ENCODE results near the gene SNRNP70. TPM values are rescaled to one million over a fixed set of nuclear protein-coding genes. Genes with fewer than 3 reads are reported as not detected.
"Not testable (repeated sequence)": the region's sequence is repeated elsewhere in the genome, so short reads cannot be mapped to it uniquely, and the experiment has no call there.

SNRNP70 gene
- polyA plus RNA-seq, 3 donors = 27.4 to 360 (median 40.4) TPM

GRCh38 chr19:49120868-49121267, 35.6 kb downstream of the SNRNP70 start:
- no peak overlapping the region for H3K4me2 ChIP-seq (replicated peaks; ENCODE audit: extremely low read depth, low read length, poor library complexity, severe bottlenecking)
- H2AFZ ChIP-seq (ENCODE audit: insufficient read depth, low read depth, low read length, poor library complexity, severe bottlenecking) = no peak overlapping the region
- Mint-ChIP-seq H3K9me3 (peaks cover 3 to 22% (median 11%) of the 10 kb centered on the region in 7 donors), H3K27me3 (ENCODE audit: low read depth in 3 of 3) (peaks cover 36 to 49% (median 39%) of the 10 kb centered on the region in 3 donors), H3K4me1 (peaks cover 33% of the 10 kb centered on the region), H3K4me3 (peak overlapping the region in 1 of 2 donors; percentile 84), H3K27ac (no peak overlapping the region), H3K36me3 (peaks cover 2 to 9% of the 10 kb centered on the region in 2 donors)
- no peak for DNase-seq
- H3K27ac ChIP-seq (ENCODE audit: low read depth in 1 of 2, low read length in 2 of 2) = no peak overlapping the region
- intact Hi-C loops (cut with micrococcal nuclease) = no loop called here
- no peak for TF ChIP-seq CTCF (IDR thresholded peaks at IDR 0.05)
- H3K27me3 ChIP-seq (ENCODE audit: control insufficient read depth in 2 of 2, insufficient read depth in 2 of 2, low read length in 2 of 2) = peaks cover 15 to 25% of the 10 kb centered on the region in 2 donors
- no peak overlapping the region for H3K4me3 ChIP-seq (replicated peaks in 1 of 3; ENCODE audit: low read depth in 2 of 3, low read length in 3 of 3)
- no peaks in the 10 kb centered on the region for H3K9me3 ChIP-seq (replicated peaks in 1 of 2; ENCODE audit: control insufficient read depth in 1 of 2, insufficient read depth in 1 of 2, low read length in 2 of 2)
- H4K20me1 ChIP-seq (ENCODE audit: insufficient read depth, low read length) = no peaks in the 10 kb centered on the region
- peaks cover 27 to 40% of the 10 kb centered on the region in 2 donors for H3K4me1 ChIP-seq (ENCODE audit: control insufficient read depth in 1 of 2, insufficient read depth in 2 of 2, low read length in 2 of 2)
- no peak overlapping the region for H3K9ac ChIP-seq (ENCODE audit: insufficient read depth, low read length, poor library complexity, severe bottlenecking)
- H3K79me2 ChIP-seq (ENCODE audit: insufficient read depth, low read length) = no peaks in the 10 kb centered on the region
- H3K36me3 ChIP-seq (replicated peaks in 1 of 2; ENCODE audit: control insufficient read depth in 1 of 2, insufficient read depth in 2 of 2, low read length in 2 of 2) = no peaks in the 10 kb centered on the region
- WGBS (ENCODE audit: insufficient coverage) = 75% methylated on average over 1 of the region's 2 CpGs

- H3K36me3 Mint-ChIP-seq; H3K4me3 ChIP-seq (replicated peaks in 1 of 3; ENCODE audit: low read depth in 2 of 3, low read length in 3 of 3); H3K79me2 ChIP-seq (ENCODE audit: insufficient read depth, low read length); H3K9me3 ChIP-seq (replicated peaks in 1 of 2; ENCODE audit: control insufficient read depth in 1 of 2, insufficient read depth in 1 of 2, low read length in 2 of 2); H2AFZ ChIP-seq (ENCODE audit: insufficient read depth, low read depth, low read length, poor library complexity, severe bottlenecking); DNase-seq; H4K20me1 ChIP-seq (ENCODE audit: insufficient read depth, low read length); intact Hi-C loops (cut with micrococcal nuclease); H3K4me2 ChIP-seq (replicated peaks; ENCODE audit: extremely low read depth, low read length, poor library complexity, severe bottlenecking); H3K27ac Mint-ChIP-seq; H3K36me3 ChIP-seq (replicated peaks in 1 of 2; ENCODE audit: control insufficient read depth in 1 of 2, insufficient read depth in 2 of 2, low read length in 2 of 2); H3K27ac ChIP-seq (ENCODE audit: low read depth in 1 of 2, low read length in 2 of 2); H3K9ac ChIP-seq (ENCODE audit: insufficient read depth, low read length, poor library complexity, severe bottlenecking): not testable (repeated sequence)
- Mint-ChIP-seq H3K9me3 (peaks cover 0 to 19% (median 7%) of the 10 kb centered on the region in 7 donors), H3K27me3 (ENCODE audit: low read depth in 3 of 3) (peaks cover 38 to 55% (median 39%) of the 10 kb centered on the region in 3 donors), H3K4me3 (peak overlapping the region in 1 of 2 donors; percentile 63), H3K4me1 (peaks cover 25% of the 10 kb centered on the region)
- WGBS (ENCODE audit: insufficient coverage) = 80% methylated on average over 5 of the region's 10 CpGs
- Histone ChIP-seq H3K27me3 (ENCODE audit: control insufficient read depth in 2 of 2, insufficient read depth in 2 of 2, low read length in 2 of 2) (peaks cover 15 to 25% of the 10 kb centered on the region in 2 donors), H3K4me1 (ENCODE audit: control insufficient read depth in 1 of 2, insufficient read depth in 2 of 2, low read length in 2 of 2) (peaks cover 20 to 32% of the 10 kb centered on the region in 2 donors)
Measured at GRCh38 chr19:49121841-49122240, 36.6 kb downstream of the SNRNP70 start.

- H3K4me3 ChIP-seq (replicated peaks in 1 of 3; ENCODE audit: low read depth in 2 of 3, low read length in 3 of 3); H3K79me2 ChIP-seq (ENCODE audit: insufficient read depth, low read length); H3K9ac ChIP-seq (ENCODE audit: insufficient read depth, low read length, poor library complexity, severe bottlenecking); H3K27ac Mint-ChIP-seq; H3K4me2 ChIP-seq (replicated peaks; ENCODE audit: extremely low read depth, low read length, poor library complexity, severe bottlenecking); H2AFZ ChIP-seq (ENCODE audit: insufficient read depth, low read depth, low read length, poor library complexity, severe bottlenecking); intact Hi-C loops (cut with micrococcal nuclease); H3K27ac ChIP-seq (ENCODE audit: low read depth in 1 of 2, low read length in 2 of 2); H3K4me3 Mint-ChIP-seq; H3K36me3 Mint-ChIP-seq; H4K20me1 ChIP-seq (ENCODE audit: insufficient read depth, low read length); H3K36me3 ChIP-seq (replicated peaks in 1 of 2; ENCODE audit: control insufficient read depth in 1 of 2, insufficient read depth in 2 of 2, low read length in 2 of 2); H3K9me3 ChIP-seq (replicated peaks in 1 of 2; ENCODE audit: control insufficient read depth in 1 of 2, insufficient read depth in 1 of 2, low read length in 2 of 2); DNase-seq: not testable (repeated sequence)
- H3K27me3 Mint-ChIP-seq (ENCODE audit: low read depth in 3 of 3) = peaks cover 37 to 59% (median 40%) of the 10 kb centered on the region in 3 donors
- H3K27me3 ChIP-seq (ENCODE audit: control insufficient read depth in 2 of 2, insufficient read depth in 2 of 2, low read length in 2 of 2) = peaks cover 15 to 25% of the 10 kb centered on the region in 2 donors
- 94% methylated on average over 5 of the region's 11 CpGs for WGBS (ENCODE audit: insufficient coverage)
- H3K9me3 Mint-ChIP-seq = peaks cover 3 to 21% (median 13%) of the 10 kb centered on the region in 7 donors
- H3K4me1 Mint-ChIP-seq = peaks cover 14% of the 10 kb centered on the region
- peaks cover 18 to 29% of the 10 kb centered on the region in 2 donors for H3K4me1 ChIP-seq (ENCODE audit: control insufficient read depth in 1 of 2, insufficient read depth in 2 of 2, low read length in 2 of 2)
Measured at GRCh38 chr19:49123285-49123684, 38.0 kb downstream of the SNRNP70 start.

Measured in CD14-positive monocyte (primary cell).